Thyroid gland (tissue), 4 donors: ENCODE results near the gene SLC7A5. TPM values are rescaled to one million over a fixed set of nuclear protein-coding genes. Genes with fewer than 3 reads are reported as not detected.
"Not testable (repeated sequence)": the region's sequence is repeated elsewhere in the genome, so short reads cannot be mapped to it uniquely, and the experiment has no call there.

Experiments used
- DNase-seq, 2 donors: peaks; one replicate each; pipeline ENCODE4 v3.0.0-alpha.2; 2019
- H3K27ac ChIP-seq, 3 donors: fragments of 200-600 bp; sonication (generic); 1 replicate in 2 of 3; 2 replicates in 1 of 3; pipeline ENCODE4 v1.5.1; 2016 to 2019; ENCODE audit warnings: mild to moderate bottlenecking in 1 of 3, moderate library complexity in 1 of 3
- H3K27me3 ChIP-seq: fragments of 200-600 bp; sonication (generic); one replicate; pipeline ENCODE4 v1.5.1; 2019
- H3K36me3 ChIP-seq, 2 donors: fragments of 200-600 bp; sonication (generic); one replicate each; pipeline ENCODE4 v1.5.1; 2016 to 2019
- H3K4me1 ChIP-seq, 2 donors: fragments of 200-600 bp; sonication (generic); one replicate each; pipeline ENCODE4 v1.5.1; 2017 to 2019
- H3K4me3 ChIP-seq, 3 donors: fragments of 200-600 bp; sonication (generic); replicated peaks in 1 of 3; 1 replicate in 2 of 3; 2 replicates in 1 of 3; pipeline ENCODE4 v1.5.1; 2016; ENCODE audit warnings: mild to moderate bottlenecking in 1 of 3
- H3K9me3 ChIP-seq: fragments of 200-600 bp; sonication (generic); one replicate; pipeline ENCODE4 v1.5.1; 2017
- CTCF ChIP-seq, 6 experiments: fragments of 200-600 bp in 3 of 6; fragments of 450-650 bp in 3 of 6; sonication (generic) in 3 of 6; IDR thresholded peaks; one replicate each; pipeline ENCODE4 v1.5.1; 2016 to 2019; ENCODE audit warnings: antibody characterized with exemption in 6 of 6, mild to moderate bottlenecking in 2 of 6, inconsistent platforms in 1 of 6, moderate library complexity in 1 of 6
- POLR2A ChIP-seq, 2 donors: fragments of 450-650 bp; IDR thresholded peaks; one replicate each; pipeline ENCODE4 v1.6.1; 2017; ENCODE audit warnings: antibody characterized with exemption in 2 of 2, mild to moderate bottlenecking in 2 of 2, moderate library complexity in 1 of 2
- WGBS, 2 donors: methylation state at CpG; one replicate each; pipeline ENCODE4 v1.1.5; 2017; 5-methylcytosine and 5-hydroxymethylcytosine counted together
- intact Hi-C: fragments of 100-400 bp; cut with DNase I; formaldehyde crosslinking; loops from one replicate; pipeline ENCODE4 v1.15.1; 2023
- total RNA-seq, 4 donors: library from RNA; depleted of rRNA; stranded (reverse); fragments of >200 nt; gene quantifications; one replicate each; pipeline ENCODE4 v1.2.3, GENCODE V29; 2016

SLC7A5 gene
- total RNA-seq, 4 donors from 2014 or later, result 1.1 to 5.2 (median 2.2) TPM

DNA sequence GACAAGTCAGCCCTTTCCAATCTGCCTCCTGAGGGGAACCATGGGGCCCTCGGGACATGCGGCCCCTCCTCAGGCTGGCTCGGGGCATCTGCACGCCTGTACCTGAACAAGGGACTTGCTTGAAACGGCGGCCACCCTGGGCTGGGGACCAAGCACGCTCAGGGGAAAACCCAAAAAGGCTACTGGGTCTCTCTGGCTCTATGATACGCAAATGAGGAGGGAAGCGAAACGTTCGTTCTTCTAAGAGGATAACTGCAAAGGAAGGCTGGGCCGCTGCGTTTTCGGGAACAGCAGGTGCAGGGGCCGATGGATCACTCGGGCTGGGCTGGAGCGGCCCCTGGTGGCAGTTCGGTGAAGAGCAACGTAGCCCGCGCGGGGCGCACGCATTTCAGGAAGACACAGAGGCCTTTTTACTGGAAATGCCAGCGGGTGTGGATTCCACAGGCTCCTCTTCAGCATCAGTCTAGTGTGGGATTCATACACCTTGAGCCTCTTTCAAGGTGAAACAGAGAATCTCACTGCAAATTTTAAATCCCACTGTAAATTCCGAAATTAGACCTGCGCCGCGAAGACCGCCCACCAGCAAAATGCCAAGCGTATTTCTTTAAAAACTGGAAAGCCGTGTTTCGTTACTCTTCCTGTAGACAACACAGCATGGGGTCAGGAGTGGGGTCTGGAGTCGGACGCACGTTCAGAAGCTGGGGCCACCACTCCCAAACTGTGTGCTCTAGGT is 40.1 kb upstream of the SLC7A5 start:
- H3K4me3 ChIP-seq, H3K9me3 ChIP-seq, H3K27ac ChIP-seq, H3K4me1 ChIP-seq, H3K27me3 ChIP-seq, H3K36me3 ChIP-seq: not testable (repeated sequence)
- DNase-seq, result peak; percentile 69 to 75
- WGBS, 2 donors, result 40 to 48% methylated on average over 29 to 34 of the region's 36 CpGs
- peak; percentile 74 to 91 (median 82) for TF ChIP-seq CTCF (IDR thresholded peaks at IDR 0.05)
- intact Hi-C loops, result loop anchor here (10.0 kb wide), 1 partner anchor 125 kb away; no protein-coding TSS in a partner anchor

DNA sequence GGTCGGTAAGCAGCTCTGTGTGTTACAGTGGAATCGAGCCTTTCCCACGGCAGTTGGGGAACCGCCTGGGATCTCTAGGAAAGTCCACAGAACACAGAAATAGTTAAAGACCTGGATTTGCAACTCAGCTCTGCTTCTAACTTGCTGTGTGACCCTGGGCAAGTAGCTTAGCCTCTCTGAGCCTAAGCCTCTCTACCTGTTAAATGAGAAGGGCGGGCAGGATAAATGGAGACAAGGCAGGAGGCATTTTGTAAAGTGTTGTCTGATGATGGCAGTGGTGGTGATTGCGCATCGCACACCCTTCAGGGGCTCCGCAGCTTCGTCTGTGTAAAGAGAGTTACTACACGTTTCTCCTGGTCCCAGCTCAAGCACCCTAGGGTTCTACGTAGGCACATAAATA is 38.8 kb upstream of the SLC7A5 start:
- intact Hi-C loops, result loop anchor here (10.0 kb wide), 1 partner anchor 123 kb away; no protein-coding TSS in a partner anchor
- H3K4me1 ChIP-seq, H3K36me3 ChIP-seq, H3K4me3 ChIP-seq, H3K27me3 ChIP-seq, H3K9me3 ChIP-seq, H3K27ac ChIP-seq, DNase-seq: not testable (repeated sequence)
- 93 to 99% methylated on average over 8 to 11 of the region's 11 CpGs for WGBS, 2 donors

DNA sequence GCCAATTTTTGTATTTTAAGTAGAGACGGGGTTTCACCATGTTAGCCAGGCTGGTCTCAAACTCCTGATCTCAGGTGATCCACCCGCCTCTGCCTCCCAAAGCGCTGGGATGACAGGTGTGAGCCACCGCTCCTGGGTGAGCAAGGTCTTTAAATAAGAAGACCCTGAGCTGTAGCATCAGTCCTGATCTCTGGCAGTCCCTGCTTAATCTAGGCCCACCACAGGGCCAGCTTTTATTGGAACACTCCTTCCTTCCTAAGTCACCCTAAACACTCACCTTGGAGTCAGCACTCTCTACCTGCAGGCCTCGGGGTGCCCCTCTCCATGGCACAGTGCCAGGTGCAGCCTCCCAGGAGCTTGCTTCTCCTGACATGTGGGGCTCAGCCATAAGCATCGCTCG is 36.2 kb upstream of the SLC7A5 start:
- WGBS, 2 donors, result 88 to 90% methylated on average over 5 to 6 of the region's 7 CpGs
- H3K27ac ChIP-seq, H3K9me3 ChIP-seq, H3K4me3 ChIP-seq, DNase-seq, H3K36me3 ChIP-seq, H3K27me3 ChIP-seq, H3K4me1 ChIP-seq: not testable (repeated sequence)
- intact Hi-C loops, result loop anchor here (10.0 kb wide), 1 partner anchor 121 kb away; no protein-coding TSS in a partner anchor

GRCh38 chr16:87904963-87905362 is 35.7 kb upstream of the SLC7A5 start:
- intact Hi-C loops, result loop anchor here (10.0 kb wide), 1 partner anchor 120 kb away; no protein-coding TSS in a partner anchor
- DNase-seq, H3K4me1 ChIP-seq, H3K27me3 ChIP-seq, H3K9me3 ChIP-seq, H3K4me3 ChIP-seq, H3K36me3 ChIP-seq, H3K27ac ChIP-seq: not testable (repeated sequence)
- WGBS, 2 donors, result 83% methylated on average over 4 to 5 of the region's 5 CpGs

DNA sequence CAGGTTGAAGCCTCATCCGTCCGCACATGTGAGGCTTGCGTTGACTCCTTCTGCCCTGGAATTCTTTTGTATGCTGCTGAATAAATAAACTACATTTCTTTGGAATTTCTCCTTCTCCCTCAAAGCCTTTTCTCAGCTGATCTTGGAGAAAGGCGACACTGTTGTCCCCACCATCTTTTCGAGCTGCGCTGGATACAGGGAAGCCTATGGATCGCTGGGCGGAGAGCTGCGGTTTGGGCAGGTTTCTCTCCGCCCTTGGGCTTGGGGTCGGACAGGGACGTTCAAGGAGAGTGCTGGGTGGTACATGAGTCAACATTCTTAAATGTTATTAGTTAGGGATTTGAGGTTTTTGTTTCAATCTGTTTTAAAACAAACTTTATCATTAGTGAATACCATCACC is 31.2 kb upstream of the SLC7A5 start:
- H3K27me3 ChIP-seq, H3K4me3 ChIP-seq, DNase-seq, H3K9me3 ChIP-seq, H3K27ac ChIP-seq, H3K4me1 ChIP-seq, H3K36me3 ChIP-seq: not testable (repeated sequence)
- WGBS, 2 donors, result 85 to 91% methylated on average over 12 of the region's 12 CpGs
- intact Hi-C loops, result loop anchor here (10.0 kb wide), 1 partner anchor 116 kb away; no protein-coding TSS in a partner anchor

GRCh38 chr16:87897521-87898505 is 28.5 kb upstream of the SLC7A5 start:
- H3K9me3 ChIP-seq, result no peaks in the 10 kb centered on the region
- intact Hi-C loops, result no loop called here
- TF ChIP-seq CTCF (IDR thresholded peaks at IDR 0.05) (no peak), POLR2A (IDR thresholded peaks at IDR 0.05) (no peak)

GRCh38 chr16:87896924-87897520 is 27.7 kb upstream of the SLC7A5 start:
- DNase-seq, H3K27ac ChIP-seq, H3K27me3 ChIP-seq, H3K4me1 ChIP-seq, H3K36me3 ChIP-seq, intact Hi-C loops, H3K9me3 ChIP-seq, H3K4me3 ChIP-seq: not testable (repeated sequence)
- WGBS, 2 donors, result 87 to 90% methylated on average over 8 to 15 of the region's 16 CpGs

More at GRCh38 chr16:87897521-87898505, 28.5 kb upstream of the SLC7A5 start:
- Histone ChIP-seq H3K27me3 (no peaks in the 10 kb centered on the region), H3K4me3 (no peak overlapping the region), H3K27ac (no peak overlapping the region), H3K4me1 (peaks cover 0 to 5% of the 10 kb centered on the region in 2 donors), H3K36me3 (no peaks in the 10 kb centered on the region)
- 75 to 77% methylated on average over 10 to 19 of the region's 20 CpGs for WGBS, 2 donors
- no peak for DNase-seq

DNA sequence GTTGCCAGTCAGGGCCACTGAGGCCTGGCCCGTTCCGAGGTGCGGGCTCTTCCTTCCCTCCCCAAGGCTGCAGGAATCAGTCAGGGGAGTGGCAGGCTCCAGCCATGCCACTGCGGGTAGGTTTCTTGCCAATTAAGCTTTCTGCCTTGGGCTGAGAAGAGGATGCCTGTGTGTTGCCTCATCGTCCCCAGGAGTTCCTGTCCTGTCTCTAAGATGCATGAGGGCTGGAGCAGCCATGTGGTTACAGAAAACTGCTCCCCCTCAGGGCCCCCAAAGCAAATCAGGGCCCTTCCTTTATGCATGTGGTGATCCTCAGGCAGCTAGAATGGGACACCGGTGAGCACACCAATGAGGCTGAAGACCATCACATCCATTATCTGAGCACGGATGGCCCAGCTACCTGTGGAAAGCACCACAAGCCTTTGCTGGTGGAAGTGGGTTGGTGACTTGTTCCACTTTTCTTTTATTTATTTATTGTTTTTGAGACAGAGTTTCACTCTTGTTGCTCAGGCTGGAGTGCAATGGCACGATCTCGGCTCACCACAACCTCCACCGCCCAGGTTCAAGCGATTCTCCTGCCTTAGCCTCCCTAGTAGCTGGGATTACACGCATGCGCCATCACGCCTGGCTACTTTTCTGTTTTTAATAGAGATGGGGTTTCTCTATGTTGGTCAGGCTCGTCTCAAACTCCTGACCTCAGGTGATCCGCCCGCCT is 27.0 kb upstream of the SLC7A5 start:
- H3K9me3 ChIP-seq, H3K27me3 ChIP-seq, H3K4me1 ChIP-seq, intact Hi-C loops, DNase-seq, H3K27ac ChIP-seq, H3K36me3 ChIP-seq, H3K4me3 ChIP-seq: not testable (repeated sequence)
- WGBS, 2 donors, result 88 to 97% methylated on average over 15 to 17 of the region's 17 CpGs
